Progenitor cell of endocrine pancreas (in vitro differentiated cells): ENCODE measurements around the gene APOM. TPM values are rescaled to one million over a fixed set of nuclear protein-coding genes. Genes with fewer than 3 reads are reported as not detected.

Experiments
- DNase-seq: peaks from one replicate; pipeline ENCODE4 v3.0.0; 2021; ENCODE audit warnings: low spot score; ENCODE audit not compliant: unreplicated experiment
- H3K27ac Mint-ChIP-seq: 2 replicates; pipeline ENCODE4 v1.8.0; 2021; ENCODE audit warnings: mild to moderate bottlenecking, moderate library complexity, mixed read lengths
- H3K27me3 Mint-ChIP-seq: 2 replicates; pipeline ENCODE4 v1.8.0; 2021; ENCODE audit warnings: mixed read lengths
- H3K36me3 Mint-ChIP-seq: 2 replicates; pipeline ENCODE4 v1.8.0; 2022; ENCODE audit warnings: mixed read lengths; ENCODE audit not compliant: insufficient read depth
- H3K4me1 Mint-ChIP-seq: 2 replicates; pipeline ENCODE4 v1.8.0; 2021; ENCODE audit warnings: low read depth, mixed read lengths
- H3K4me3 Mint-ChIP-seq: 2 replicates; pipeline ENCODE4 v1.8.0; 2021; ENCODE audit warnings: low read depth, mild to moderate bottlenecking, moderate library complexity, mixed read lengths
- H3K9me3 Mint-ChIP-seq: 2 replicates; pipeline ENCODE4 v1.8.0; 2021; ENCODE audit warnings: low read depth, mixed read lengths
- total RNA-seq: library from RNA; stranded (reverse); gene quantifications from 2 replicates; pipeline ENCODE4 v1.2.1, GENCODE V29; 2021
- TF ChIP-seq, protein P1 (sequence below): fragments of 200-600 bp; sonication (generic); IDR thresholded peaks from one replicate; pipeline ENCODE4 v1.5.0; 2021; ENCODE audit warnings: antibody characterized with exemption, mild to moderate bottlenecking; ENCODE audit not compliant: unreplicated experiment

The APOM gene
- total RNA-seq, 1 donor from 2014 or later = 7.1 TPM

DNA sequence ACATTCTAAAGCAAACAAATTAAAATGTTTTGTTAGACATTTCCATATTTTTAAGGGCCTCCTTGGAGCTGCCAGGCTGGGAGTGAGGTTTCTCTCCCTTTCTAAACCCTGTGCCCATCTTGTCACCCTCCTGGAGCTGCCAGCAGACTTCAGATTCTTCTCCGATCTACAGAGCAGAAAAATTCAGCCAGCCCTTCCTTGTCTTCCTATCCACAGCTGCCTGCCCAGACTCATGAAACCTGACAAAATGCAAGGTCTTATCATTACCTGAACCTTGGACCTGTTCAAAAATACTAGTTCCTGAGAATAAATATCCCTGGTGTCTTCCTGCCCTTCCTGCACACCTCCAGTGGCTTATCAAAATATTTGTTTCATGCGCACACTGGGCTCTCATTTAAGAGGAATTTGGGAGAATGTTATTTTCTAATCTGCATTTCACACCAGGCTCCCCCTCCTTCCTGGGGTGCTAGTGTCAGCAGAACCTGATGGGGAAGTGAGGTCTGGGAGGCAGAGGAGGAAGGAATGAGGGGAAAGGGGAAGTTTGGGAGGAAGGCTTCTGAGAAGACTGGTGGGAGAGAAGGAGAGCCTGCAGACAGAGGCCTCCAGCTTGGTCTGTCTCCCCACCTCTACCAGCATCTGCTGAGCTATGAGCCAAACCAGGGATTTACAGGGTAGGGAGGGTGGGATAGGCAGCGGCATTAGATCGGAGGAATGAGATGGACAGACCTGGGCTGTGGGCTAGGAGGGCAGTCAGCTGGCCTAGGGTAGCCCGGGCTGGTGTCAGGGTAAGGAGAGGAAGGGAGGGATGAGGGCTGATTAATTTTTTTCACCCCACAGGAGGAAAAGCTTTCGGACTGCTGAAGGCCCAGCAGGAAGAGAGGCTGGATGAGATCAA lies 40.8 kb upstream of the APOM start, which contains the start of gene AIF1:
Gene AIF1 (plus strand): TSS at position 551 of the 895 bp plus-strand sequence. CDS start 96 bp downstream, at position 647.
- TF ChIP-seq, protein P1, sequence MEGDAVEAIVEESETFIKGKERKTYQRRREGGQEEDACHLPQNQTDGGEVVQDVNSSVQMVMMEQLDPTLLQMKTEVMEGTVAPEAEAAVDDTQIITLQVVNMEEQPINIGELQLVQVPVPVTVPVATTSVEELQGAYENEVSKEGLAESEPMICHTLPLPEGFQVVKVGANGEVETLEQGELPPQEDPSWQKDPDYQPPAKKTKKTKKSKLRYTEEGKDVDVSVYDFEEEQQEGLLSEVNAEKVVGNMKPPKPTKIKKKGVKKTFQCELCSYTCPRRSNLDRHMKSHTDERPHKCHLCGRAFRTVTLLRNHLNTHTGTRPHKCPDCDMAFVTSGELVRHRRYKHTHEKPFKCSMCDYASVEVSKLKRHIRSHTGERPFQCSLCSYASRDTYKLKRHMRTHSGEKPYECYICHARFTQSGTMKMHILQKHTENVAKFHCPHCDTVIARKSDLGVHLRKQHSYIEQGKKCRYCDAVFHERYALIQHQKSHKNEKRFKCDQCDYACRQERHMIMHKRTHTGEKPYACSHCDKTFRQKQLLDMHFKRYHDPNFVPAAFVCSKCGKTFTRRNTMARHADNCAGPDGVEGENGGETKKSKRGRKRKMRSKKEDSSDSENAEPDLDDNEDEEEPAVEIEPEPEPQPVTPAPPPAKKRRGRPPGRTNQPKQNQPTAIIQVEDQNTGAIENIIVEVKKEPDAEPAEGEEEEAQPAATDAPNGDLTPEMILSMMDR = no peak
- Mint-ChIP-seq H3K27me3 (no peaks in the 10 kb centered on the region), H3K4me1 (peaks cover 11% of the 10 kb centered on the region), H3K27ac (peak within 1 kb of the TSS; percentile 80), H3K9me3 (no peaks in the 10 kb centered on the region), H3K36me3 (no peaks in the 10 kb centered on the region), H3K4me3 (no peak within 1 kb of the TSS)
- no peak for DNase-seq

DNA sequence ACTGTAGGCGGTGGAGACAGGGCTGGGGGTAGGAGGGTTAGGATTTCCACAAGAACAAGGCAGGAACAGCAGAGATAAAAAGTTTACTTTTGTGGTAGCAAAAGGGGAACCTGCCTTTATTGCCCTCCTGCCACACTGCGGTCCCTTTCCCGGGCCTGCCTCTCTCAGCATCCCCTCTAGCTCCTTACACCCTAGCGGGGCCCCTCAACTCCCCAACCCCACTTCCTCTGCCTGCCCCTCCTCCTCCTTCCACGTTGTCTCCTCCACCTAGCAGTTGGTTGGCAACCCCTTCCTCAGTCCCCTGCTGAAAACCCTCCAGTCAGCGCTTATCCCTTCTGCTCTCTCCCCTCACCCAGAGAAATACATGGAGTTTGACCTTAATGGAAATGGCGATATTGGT lies 39.9 kb upstream of the APOM start:
- TF ChIP-seq, protein P1 = no peak
- DNase-seq = no peak
- Mint-ChIP-seq H3K27me3 (no peaks in the 10 kb centered on the region), H3K9me3 (no peaks in the 10 kb centered on the region), H3K4me1 (peaks cover 11% of the 10 kb centered on the region), H3K4me3 (no peak overlapping the region), H3K27ac (no peak overlapping the region), H3K36me3 (no peaks in the 10 kb centered on the region)

DNA sequence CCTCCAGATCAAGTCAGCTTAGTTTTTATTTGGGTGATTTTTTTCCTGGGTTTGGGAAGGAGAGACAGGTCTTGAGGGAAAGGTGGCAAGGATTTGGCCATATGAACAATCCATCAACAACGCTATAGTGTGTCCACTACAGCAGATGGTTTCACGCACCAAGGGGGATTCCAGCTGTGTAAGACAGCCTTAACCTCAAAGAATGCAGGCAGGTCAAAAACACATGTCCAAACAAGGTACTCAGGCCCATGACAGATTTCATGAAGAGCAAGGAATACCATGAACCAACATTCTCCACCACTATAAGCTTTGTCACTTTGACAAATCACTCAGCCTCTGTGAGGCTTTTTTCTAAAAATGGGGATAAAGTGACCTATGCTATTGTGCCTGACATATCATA lies 38.7 kb upstream of the APOM start:
- no peak overlapping the region for H3K4me3 Mint-ChIP-seq
- peaks cover 16% of the 10 kb centered on the region for H3K4me1 Mint-ChIP-seq
- no peaks in the 10 kb centered on the region for H3K27me3 Mint-ChIP-seq
- no peaks in the 10 kb centered on the region for H3K9me3 Mint-ChIP-seq
- H3K36me3 Mint-ChIP-seq = peaks cover under 1% of the 10 kb centered on the region
- H3K27ac Mint-ChIP-seq = no peak overlapping the region
- no peak for DNase-seq
- TF ChIP-seq, protein P1 = no peak

DNA sequence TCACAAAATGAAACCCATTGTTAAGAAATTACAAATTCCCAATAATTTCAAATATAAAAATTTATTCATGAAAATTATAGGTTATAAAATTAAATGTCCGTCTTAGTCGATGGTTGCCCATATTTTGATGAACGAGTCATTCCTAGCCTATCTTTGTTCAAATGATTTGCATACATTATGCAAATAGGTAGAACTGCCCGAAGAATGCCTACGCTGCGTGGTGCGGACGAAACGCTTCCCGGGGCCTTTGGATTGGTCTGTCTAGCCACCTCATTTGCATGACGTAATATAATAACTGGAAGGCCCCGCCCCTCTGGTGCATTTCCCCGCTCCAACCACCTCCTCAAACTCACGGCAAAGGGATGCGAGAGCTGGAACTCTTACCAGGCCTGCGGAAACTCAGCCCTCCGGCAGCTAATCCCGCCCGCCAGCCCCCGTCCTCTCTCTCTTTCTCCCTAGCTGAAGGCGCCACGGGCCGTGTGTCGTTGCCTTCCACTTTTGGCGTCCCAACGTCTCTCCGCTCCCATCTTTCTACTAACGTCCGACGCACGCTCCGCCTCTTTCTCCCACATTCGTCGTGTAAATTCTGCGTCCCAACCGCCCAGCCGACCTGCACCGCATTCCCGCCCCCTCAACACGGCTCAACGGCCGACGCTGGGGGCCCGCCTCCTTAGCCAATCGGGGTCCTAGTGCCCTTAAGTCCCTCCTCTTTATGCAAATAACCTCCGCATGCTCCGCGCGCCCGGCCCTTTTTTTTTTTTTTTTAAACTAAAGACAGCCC lies 35.7 kb upstream of the APOM start:
- Mint-ChIP-seq H3K27ac (peak overlapping the region; percentile 98), H3K9me3 (no peaks in the 10 kb centered on the region), H3K4me3 (peak overlapping the region; percentile 89), H3K27me3 (no peaks in the 10 kb centered on the region), H3K4me1 (peaks cover 15% of the 10 kb centered on the region), H3K36me3 (peaks cover 13% of the 10 kb centered on the region)
- TF ChIP-seq, protein P1 = no peak
- peak; percentile 83 for DNase-seq

DNA sequence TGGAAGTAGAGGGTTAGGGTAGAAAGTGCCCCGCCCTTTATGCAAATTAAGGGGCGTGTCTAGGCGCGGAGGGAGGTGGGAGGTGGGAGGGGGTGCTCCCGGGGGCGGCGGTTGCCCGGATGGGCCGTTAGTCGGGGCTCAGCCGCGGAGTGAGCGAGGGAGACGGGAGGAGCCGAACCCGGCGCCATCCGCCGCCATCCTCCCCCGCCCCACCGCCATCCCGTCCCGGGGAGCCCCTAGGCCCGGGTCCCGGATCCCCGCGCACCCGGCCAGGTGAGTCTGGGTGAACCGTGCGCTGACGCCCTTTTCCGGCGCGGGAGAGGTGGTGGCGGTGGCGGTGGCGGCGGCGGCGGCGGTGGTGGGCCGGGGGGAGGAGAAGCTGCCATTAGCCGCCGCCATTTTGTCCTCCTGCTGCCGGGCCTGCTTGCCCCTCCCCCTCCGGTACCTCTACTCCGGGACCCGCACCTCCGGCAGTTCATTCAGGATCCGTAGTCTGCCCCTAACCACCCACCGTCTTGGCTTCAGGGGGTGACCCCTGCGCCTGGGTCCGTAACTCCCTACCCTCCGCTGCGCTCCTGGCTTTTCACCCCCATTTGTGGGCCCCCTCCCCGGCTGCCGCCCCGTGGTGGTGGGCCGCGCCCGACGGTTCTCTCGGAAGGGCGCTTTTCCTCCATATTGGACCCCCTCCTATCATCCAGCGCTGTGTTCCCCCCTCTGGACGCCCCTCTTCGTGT lies 34.9 kb upstream of the APOM start, which contains the start of gene PRRC2A:
Gene PRRC2A (plus strand): TSS at position 130 of the 734 bp plus-strand sequence. CDS start 2,075 bp downstream, outside the sequence.
- H3K4me3 Mint-ChIP-seq = peak within 1 kb of the TSS; percentile 89
- TF ChIP-seq, protein P1 = no peak
- peaks cover 16% of the 10 kb centered on the region for H3K36me3 Mint-ChIP-seq
- no peaks in the 10 kb centered on the region for H3K27me3 Mint-ChIP-seq
- no peaks in the 10 kb centered on the region for H3K9me3 Mint-ChIP-seq
- peak; percentile 91 for DNase-seq
- peak within 1 kb of the TSS; percentile 98 for H3K27ac Mint-ChIP-seq
- peaks cover 14% of the 10 kb centered on the region for H3K4me1 Mint-ChIP-seq
